GM11168 (cell line): ENCODE measurements around the gene COL9A3.

Experiments
- in situ Hi-C: fragments of 300-500 bp; cut with MboI; formaldehyde crosslinking; loops from one replicate; pipeline ENCODE4 v1.12.0; 2022; ENCODE audit warnings: low sequenced_read_pairs; ENCODE audit not compliant: unreplicated experiment

Gene COL9A3

GRCh38 chr20:62816884-62817873, at the start of gene COL9A3:
Gene COL9A3, plus strand, starts transcription at chr20:62817050. Its CDS starts 15 bp downstream, at chr20:62817065.
- in situ Hi-C loops, result no loop called here

GRCh38 chr20:62768234-62768546, 48.7 kb upstream of the COL9A3 start:
- in situ Hi-C loops, result no loop called here

GRCh38 chr20:62768551-62769287, 48.1 kb upstream of the COL9A3 start:
- in situ Hi-C loops, result no loop called here

- in situ Hi-C loops, result no loop called here
Observed at GRCh38 chr20:62769346-62770071, 47.3 kb upstream of the COL9A3 start.

- in situ Hi-C loops, result no loop called here
Observed at GRCh38 chr20:62770111-62770910, 46.5 kb upstream of the COL9A3 start.

GRCh38 chr20:62770916-62771315, 45.9 kb upstream of the COL9A3 start:
- in situ Hi-C loops, result no loop called here

GRCh38 chr20:62771396-62772102, 45.3 kb upstream of the COL9A3 start:
- in situ Hi-C loops, result no loop called here

- in situ Hi-C loops, result no loop called here
Observed at GRCh38 chr20:62772103-62772611, 44.7 kb upstream of the COL9A3 start.

- in situ Hi-C loops, result no loop called here
Observed at GRCh38 chr20:62772619-62772989, 44.2 kb upstream of the COL9A3 start.

GRCh38 chr20:62772990-62773844, 43.6 kb upstream of the COL9A3 start:
- in situ Hi-C loops, result no loop called here

GRCh38 chr20:62773845-62774714, 42.8 kb upstream of the COL9A3 start:
- in situ Hi-C loops, result no loop called here

GRCh38 chr20:62774762-62775161, 42.1 kb upstream of the COL9A3 start:
- in situ Hi-C loops, result no loop called here

- in situ Hi-C loops, result no loop called here
Observed at GRCh38 chr20:62775206-62775605, 41.6 kb upstream of the COL9A3 start.

- in situ Hi-C loops, result no loop called here
Observed at GRCh38 chr20:62776035-62776691, 40.7 kb upstream of the COL9A3 start.

- in situ Hi-C loops, result no loop called here
Observed at GRCh38 chr20:62776692-62777527, 39.9 kb upstream of the COL9A3 start.

GRCh38 chr20:62777528-62777830, 39.4 kb upstream of the COL9A3 start:
- in situ Hi-C loops, result no loop called here
